Panc1 (cell line): ENCODE measurements around the gene UCP2. TPM values are rescaled to one million over a fixed set of nuclear protein-coding genes. Genes with fewer than 3 reads are reported as not detected.

ENCODE experiments used
- ATAC-seq: fragments of 200-7000 bp; cut with Tn5 transposase; 2 replicates; pipeline ENCODE4 v1.9.1; 2020; ENCODE audit warnings: mild to moderate bottlenecking, moderate library complexity
- BruUV-seq: library from RNA; stranded (reverse); fragments of 400-500 nt; replicated peaks from 2 replicates; lab custom pipeline; 2021; lab: Mats Ljungman, UMichigan
- CTCF ChIA-PET: fragments of 300-600 bp; sonication (Branson Sonifier 250); formaldehyde crosslinking; loops from one replicate; lab custom pipeline; 2022; ENCODE audit warnings: antibody characterized with exemption; lab: Charles Lee
- POLR2A ChIA-PET: fragments of 300-600 bp; sonication (Branson Sonifier 250); formaldehyde crosslinking; loops from one replicate; lab custom pipeline; 2022; ENCODE audit warnings: antibody characterized with exemption; lab: Charles Lee
- DNase-seq: peaks from one replicate; pipeline ENCODE4 v3.0.0-alpha.2; 2010; ENCODE audit warnings: low read depth, low spot score
- H3K27ac ChIP-seq: 2 replicates; pipeline ENCODE4 v1.5.1; 2011; ENCODE audit warnings: mild to moderate bottlenecking, low read length, inconsistent platforms
- H3K27me3 ChIP-seq: fragments of 200-500 bp; sonication (Bioruptor generic); 2 replicates; pipeline ENCODE4 v1.6.0; 2014; ENCODE audit warnings: low read length, inconsistent platforms; ENCODE audit not compliant: control insufficient read depth, insufficient read depth
- H3K36me3 ChIP-seq: fragments of 200-500 bp; sonication (Bioruptor generic); 2 replicates; pipeline ENCODE4 v1.5.1; 2014; ENCODE audit warnings: inconsistent platforms, mild to moderate bottlenecking, low read length, moderate library complexity; ENCODE audit not compliant: control insufficient read depth, insufficient read depth
- H3K4me1 ChIP-seq: 2 replicates; pipeline ENCODE4 v1.5.1; 2011; ENCODE audit warnings: inconsistent platforms, mild to moderate bottlenecking, low read length, moderate library complexity; ENCODE audit not compliant: control insufficient read depth, insufficient read depth
- H3K4me3 ChIP-seq, 2 experiments: 2 replicates each; pipeline ENCODE4 v1.5.1; 2011 to 2012; ENCODE audit warnings: low read depth in 2 of 2, low read length in 2 of 2, mild to moderate bottlenecking in 2 of 2, inconsistent platforms in 1 of 2, moderate library complexity in 1 of 2
- H3K9me3 ChIP-seq: fragments of 200-500 bp; sonication (Bioruptor generic); 2 replicates; pipeline ENCODE4 v1.5.1; 2014; ENCODE audit warnings: low read depth, mild to moderate bottlenecking, inconsistent platforms, low read length, moderate library complexity; ENCODE audit not compliant: control insufficient read depth, insufficient read depth
- POLR2AphosphoS5 ChIP-seq: IDR thresholded peaks from 2 replicates; pipeline ENCODE4 v1.6.1; 2012; ENCODE audit warnings: mild to moderate bottlenecking, low read depth, low read length, moderate library complexity
- SIN3A ChIP-seq: IDR thresholded peaks from 2 replicates; pipeline ENCODE4 v1.6.1; 2012; ENCODE audit warnings: low read depth, mild to moderate bottlenecking, low read length, moderate library complexity, borderline replicate concordance; ENCODE audit not compliant: insufficient read depth
- TCF7L2 ChIP-seq: IDR thresholded peaks from 2 replicates; pipeline ENCODE4 v1.6.1; 2011; ENCODE audit warnings: mild to moderate bottlenecking, low read depth, low read length, inconsistent platforms
- in situ Hi-C: cut with HindIII; loops from 2 replicates; pipeline ENCODE4 v1.10.0; 2016; ENCODE audit warnings: low sequenced_read_pairs, low pct_unique_long_range_greater_than_20kb
- intact Hi-C: fragments of 100-400 bp; cut with micrococcal nuclease; formaldehyde crosslinking; loops from one replicate; pipeline ENCODE4 v1.10.0; 2022; ENCODE audit not compliant: unreplicated experiment
- total RNA-seq: library from RNA; stranded (reverse); gene quantifications from one replicate; pipeline ENCODE4 v1.2.1, GENCODE V29; 2021; ENCODE audit not compliant: unreplicated experiment
- TF ChIP-seq, protein P1 (sequence below): fragments of 450-650 bp; IDR thresholded peaks from 2 replicates; pipeline ENCODE4 v1.5.1; 2017; ENCODE audit warnings: mild to moderate bottlenecking
- TF ChIP-seq, protein P2 (sequence below), 2 experiments: IDR thresholded peaks; 2 replicates each; pipeline ENCODE4 v1.6.1; 2011 to 2012; ENCODE audit warnings: low read depth in 2 of 2, control low read depth in 1 of 2, low read length in 1 of 2, mild to moderate bottlenecking in 1 of 2, moderate library complexity in 1 of 2; ENCODE audit not compliant: insufficient read depth in 1 of 2

Gene UCP2
- total RNA-seq, 1 experiment from 2014 or later, result 68.8 TPM

DNA sequence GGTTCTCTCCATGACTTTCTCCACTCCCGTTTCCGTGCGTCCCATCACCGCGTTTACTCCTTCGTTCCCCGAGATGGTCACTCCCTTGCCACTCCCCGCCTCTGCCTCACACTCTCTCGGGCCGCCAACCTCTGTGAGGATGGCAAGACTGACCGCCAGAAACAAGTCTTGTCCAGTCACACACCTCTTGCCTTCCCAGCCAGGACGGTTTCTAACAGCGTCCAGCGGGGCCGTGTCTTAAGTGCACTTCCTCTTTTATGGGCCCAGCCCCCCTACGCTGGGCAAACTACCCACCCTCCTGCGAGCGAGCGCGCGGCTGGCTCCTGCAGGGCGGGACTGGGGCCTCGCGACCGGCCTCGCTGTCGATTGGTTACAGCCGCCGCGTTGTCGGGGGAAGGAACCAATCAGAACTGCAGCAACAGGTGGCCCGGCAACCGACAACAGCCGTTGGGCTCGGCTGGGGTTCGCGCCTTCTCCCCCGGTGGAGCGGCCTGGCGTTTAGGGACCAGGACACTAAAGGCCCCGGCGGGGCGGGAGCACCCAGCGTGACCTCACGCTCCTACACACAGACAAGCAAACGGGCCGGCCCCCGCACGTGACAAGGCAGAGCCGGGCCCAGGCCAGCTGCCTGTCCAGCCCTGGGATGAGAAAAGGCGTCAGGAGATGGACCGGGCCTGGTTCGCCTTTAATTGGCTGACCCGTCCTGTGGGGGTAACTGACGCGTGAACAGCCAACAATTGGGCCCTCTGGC is 522 bp upstream of the UCP2 start:
- ChIA-PET CTCF (interaction anchor here (0.5 kb wide), 1 partner anchor 166 kb away, joined by 3 read pairs; no protein-coding TSS in a partner anchor), POLR2A (interaction anchor here (0.6 kb wide), 3 partner anchors 15 to 203 kb away, joined by 4 to 8 read pairs (median 4); no protein-coding TSS in a partner anchor)
- TF ChIP-seq, protein P1, sequence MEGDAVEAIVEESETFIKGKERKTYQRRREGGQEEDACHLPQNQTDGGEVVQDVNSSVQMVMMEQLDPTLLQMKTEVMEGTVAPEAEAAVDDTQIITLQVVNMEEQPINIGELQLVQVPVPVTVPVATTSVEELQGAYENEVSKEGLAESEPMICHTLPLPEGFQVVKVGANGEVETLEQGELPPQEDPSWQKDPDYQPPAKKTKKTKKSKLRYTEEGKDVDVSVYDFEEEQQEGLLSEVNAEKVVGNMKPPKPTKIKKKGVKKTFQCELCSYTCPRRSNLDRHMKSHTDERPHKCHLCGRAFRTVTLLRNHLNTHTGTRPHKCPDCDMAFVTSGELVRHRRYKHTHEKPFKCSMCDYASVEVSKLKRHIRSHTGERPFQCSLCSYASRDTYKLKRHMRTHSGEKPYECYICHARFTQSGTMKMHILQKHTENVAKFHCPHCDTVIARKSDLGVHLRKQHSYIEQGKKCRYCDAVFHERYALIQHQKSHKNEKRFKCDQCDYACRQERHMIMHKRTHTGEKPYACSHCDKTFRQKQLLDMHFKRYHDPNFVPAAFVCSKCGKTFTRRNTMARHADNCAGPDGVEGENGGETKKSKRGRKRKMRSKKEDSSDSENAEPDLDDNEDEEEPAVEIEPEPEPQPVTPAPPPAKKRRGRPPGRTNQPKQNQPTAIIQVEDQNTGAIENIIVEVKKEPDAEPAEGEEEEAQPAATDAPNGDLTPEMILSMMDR, result no peak
- TF ChIP-seq, protein P2, sequence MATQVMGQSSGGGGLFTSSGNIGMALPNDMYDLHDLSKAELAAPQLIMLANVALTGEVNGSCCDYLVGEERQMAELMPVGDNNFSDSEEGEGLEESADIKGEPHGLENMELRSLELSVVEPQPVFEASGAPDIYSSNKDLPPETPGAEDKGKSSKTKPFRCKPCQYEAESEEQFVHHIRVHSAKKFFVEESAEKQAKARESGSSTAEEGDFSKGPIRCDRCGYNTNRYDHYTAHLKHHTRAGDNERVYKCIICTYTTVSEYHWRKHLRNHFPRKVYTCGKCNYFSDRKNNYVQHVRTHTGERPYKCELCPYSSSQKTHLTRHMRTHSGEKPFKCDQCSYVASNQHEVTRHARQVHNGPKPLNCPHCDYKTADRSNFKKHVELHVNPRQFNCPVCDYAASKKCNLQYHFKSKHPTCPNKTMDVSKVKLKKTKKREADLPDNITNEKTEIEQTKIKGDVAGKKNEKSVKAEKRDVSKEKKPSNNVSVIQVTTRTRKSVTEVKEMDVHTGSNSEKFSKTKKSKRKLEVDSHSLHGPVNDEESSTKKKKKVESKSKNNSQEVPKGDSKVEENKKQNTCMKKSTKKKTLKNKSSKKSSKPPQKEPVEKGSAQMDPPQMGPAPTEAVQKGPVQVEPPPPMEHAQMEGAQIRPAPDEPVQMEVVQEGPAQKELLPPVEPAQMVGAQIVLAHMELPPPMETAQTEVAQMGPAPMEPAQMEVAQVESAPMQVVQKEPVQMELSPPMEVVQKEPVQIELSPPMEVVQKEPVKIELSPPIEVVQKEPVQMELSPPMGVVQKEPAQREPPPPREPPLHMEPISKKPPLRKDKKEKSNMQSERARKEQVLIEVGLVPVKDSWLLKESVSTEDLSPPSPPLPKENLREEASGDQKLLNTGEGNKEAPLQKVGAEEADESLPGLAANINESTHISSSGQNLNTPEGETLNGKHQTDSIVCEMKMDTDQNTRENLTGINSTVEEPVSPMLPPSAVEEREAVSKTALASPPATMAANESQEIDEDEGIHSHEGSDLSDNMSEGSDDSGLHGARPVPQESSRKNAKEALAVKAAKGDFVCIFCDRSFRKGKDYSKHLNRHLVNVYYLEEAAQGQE (IDR thresholded peaks at IDR 0.05; ENCODE audit: insufficient read depth in 1 of 2, low read depth in 2 of 2, low read length in 1 of 2), result peak in 1 of 2 experiments; percentile 43; a peak in 1 of 4 replicates
- no peak; the same call in 1 of the 2 replicates for TF ChIP-seq SIN3A
- TF ChIP-seq TCF7L2, result peak; percentile 66; the same call in 1 of the 2 replicates
- peak; percentile 98 for TF ChIP-seq POLR2AphosphoS5
- peaks cover 24% of the 10 kb centered on the region for H3K4me1 ChIP-seq
- no TSS peak for BruUV-seq
- ATAC-seq (peak; percentile 96), DNase-seq (peak; percentile 80)
- H3K27ac ChIP-seq, result peak overlapping the region; percentile 96
- peaks cover 3% of the 10 kb centered on the region; the same call in 1 of the 2 replicates for H3K36me3 ChIP-seq
- in situ Hi-C loops (no loop called here), intact Hi-C loops (no loop called here)
- peak overlapping the region; percentile 69 to 85 for H3K4me3 ChIP-seq
- no peaks in the 10 kb centered on the region for H3K27me3 ChIP-seq
- H3K9me3 ChIP-seq, result no peaks in the 10 kb centered on the region

DNA sequence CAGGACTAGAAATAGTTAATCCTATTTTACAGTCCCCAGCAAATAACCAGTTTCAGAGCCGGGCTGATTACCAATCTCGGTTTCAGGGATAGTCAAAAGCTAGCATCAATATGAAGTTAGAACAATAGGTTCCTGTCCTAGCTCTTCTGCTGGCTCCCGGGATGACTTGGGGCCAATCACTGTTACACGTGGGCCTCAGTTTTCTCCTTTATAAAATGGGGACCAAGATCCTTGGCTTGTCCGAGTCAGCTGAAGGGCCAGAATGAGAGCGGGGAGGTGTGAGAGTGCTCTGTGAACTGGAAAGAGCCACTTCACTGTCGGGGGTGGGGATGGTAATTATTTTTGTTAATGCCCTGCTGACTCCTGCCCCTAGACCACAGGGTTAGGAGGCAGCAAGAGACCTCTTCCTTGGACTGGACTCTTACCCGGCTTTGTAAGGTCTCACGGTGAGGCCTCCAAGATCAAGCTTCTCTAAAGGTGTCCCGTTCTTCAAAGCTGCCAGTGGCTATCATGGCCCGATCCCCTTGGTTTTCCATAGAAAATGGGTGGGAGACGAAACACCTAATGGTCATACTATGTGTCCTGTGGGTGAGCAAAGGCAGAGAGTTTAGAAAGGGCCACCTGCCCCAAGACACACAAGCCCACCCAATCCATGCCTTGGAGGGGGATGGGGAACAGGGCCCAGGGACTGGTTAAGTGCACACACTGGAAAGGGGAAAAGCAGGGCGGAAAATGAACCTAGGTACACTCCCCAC is 1.4 kb downstream of the UCP2 start:
- H3K27me3 ChIP-seq, result no peaks in the 10 kb centered on the region
- H3K36me3 ChIP-seq, result peaks cover 9% of the 10 kb centered on the region; the same call in 1 of the 2 replicates
- no peak for TF ChIP-seq TCF7L2
- TF ChIP-seq SIN3A, result no peak
- TF ChIP-seq, protein P1, result no peak
- TF ChIP-seq POLR2AphosphoS5, result no peak
- TF ChIP-seq, protein P2 (IDR thresholded peaks at IDR 0.05; ENCODE audit: insufficient read depth in 1 of 2, low read depth in 2 of 2, low read length in 1 of 2), result no peak
- in situ Hi-C loops, result no loop called here
- CTCF ChIA-PET, result no interaction called here
- peak overlapping the region; percentile 69 to 85 for H3K4me3 ChIP-seq
- no peaks in the 10 kb centered on the region for H3K9me3 ChIP-seq
- H3K4me1 ChIP-seq, result peaks cover 24% of the 10 kb centered on the region
- POLR2A ChIA-PET, result no interaction called here
- DNase-seq (no peak), ATAC-seq (no peak)
- BruUV-seq, result no TSS peak
- intact Hi-C loops, result no loop called here
- H3K27ac ChIP-seq, result peak overlapping the region; percentile 92
